Naive thymus-derived CD8-positive, alpha-beta T cell (primary cell): ENCODE results near the gene TNNI2. TPM values are rescaled to one million over a fixed set of nuclear protein-coding genes. Genes with fewer than 3 reads are reported as not detected.

ENCODE experiments used
- ATAC-seq, 2 donors: fragments of 150-1000 bp; cut with Tn5 transposase in 1 of 2; sonication (Bioruptor Pico), chemical (Tn5 transposase) in 1 of 2; 1 replicate in 1 of 2; 2 replicates in 1 of 2; pipeline ENCODE4 v1.10.0; 2021; ENCODE audit warnings: mild to moderate bottlenecking in 2 of 2, moderate library complexity in 2 of 2
- POLR2A ChIA-PET: fragments of 350-600 bp; sonication (Branson Sonifier 250); formaldehyde crosslinking; loops from one replicate; lab custom pipeline; 2021; ENCODE audit warnings: antibody characterized with exemption; lab: Charles Lee
- DNase-seq, 10 donors: peaks; one replicate each; pipeline versions ENCODE4 v3.0.0 to v3.0.0-alpha.2; 2020 to 2022
- H3K27ac Mint-ChIP-seq, 10 donors: one replicate each; pipeline ENCODE4 v1.8.0; 2020 to 2022; ENCODE audit warnings: mild to moderate bottlenecking in 10 of 10, mixed read lengths in 10 of 10, moderate library complexity in 4 of 10, inconsistent platforms in 1 of 10
- H3K27me3 Mint-ChIP-seq, 5 donors: one replicate each; pipeline ENCODE4 v1.8.0; 2021 to 2022; ENCODE audit warnings: mixed read lengths in 5 of 5
- H3K36me3 Mint-ChIP-seq, 3 donors: one replicate each; pipeline ENCODE4 v1.8.0; 2020 to 2022; ENCODE audit warnings: mixed read lengths in 3 of 3, mild to moderate bottlenecking in 2 of 3, inconsistent platforms in 1 of 3
- H3K4me1 Mint-ChIP-seq, 4 donors: one replicate each; pipeline ENCODE4 v1.8.0; 2021 to 2022; ENCODE audit warnings: mixed read lengths in 4 of 4
- H3K4me3 Mint-ChIP-seq, 10 donors: one replicate each; pipeline ENCODE4 v1.8.0; 2020 to 2022; ENCODE audit warnings: mild to moderate bottlenecking in 10 of 10, mixed read lengths in 10 of 10, moderate library complexity in 6 of 10, inconsistent platforms in 1 of 10
- H3K9me3 Mint-ChIP-seq, 9 donors: one replicate each; pipeline ENCODE4 v1.8.0; 2020 to 2022; ENCODE audit warnings: mixed read lengths in 9 of 9, mild to moderate bottlenecking in 3 of 9, inconsistent platforms in 1 of 9, moderate library complexity in 1 of 9
- polyA plus RNA-seq, 3 donors: library from polyadenylated mRNA; unstranded; fragments of 300-500 nt; fragmentation: Illumina TruSeq; gene quantifications; one replicate each; pipeline ENCODE4 v1.2.3, GENCODE V29; 2021
- total RNA-seq, 8 experiments: library from RNA in 2 of 8; stranded (reverse) in 2 of 8; gene quantifications; one replicate each; pipeline ENCODE4 v1.2.3 and lab custom pipeline; 2021 to 2026

Gene TNNI2
- total and polyA plus RNA-seq, 5 experiments from 2014 or later: not detected

DNA sequence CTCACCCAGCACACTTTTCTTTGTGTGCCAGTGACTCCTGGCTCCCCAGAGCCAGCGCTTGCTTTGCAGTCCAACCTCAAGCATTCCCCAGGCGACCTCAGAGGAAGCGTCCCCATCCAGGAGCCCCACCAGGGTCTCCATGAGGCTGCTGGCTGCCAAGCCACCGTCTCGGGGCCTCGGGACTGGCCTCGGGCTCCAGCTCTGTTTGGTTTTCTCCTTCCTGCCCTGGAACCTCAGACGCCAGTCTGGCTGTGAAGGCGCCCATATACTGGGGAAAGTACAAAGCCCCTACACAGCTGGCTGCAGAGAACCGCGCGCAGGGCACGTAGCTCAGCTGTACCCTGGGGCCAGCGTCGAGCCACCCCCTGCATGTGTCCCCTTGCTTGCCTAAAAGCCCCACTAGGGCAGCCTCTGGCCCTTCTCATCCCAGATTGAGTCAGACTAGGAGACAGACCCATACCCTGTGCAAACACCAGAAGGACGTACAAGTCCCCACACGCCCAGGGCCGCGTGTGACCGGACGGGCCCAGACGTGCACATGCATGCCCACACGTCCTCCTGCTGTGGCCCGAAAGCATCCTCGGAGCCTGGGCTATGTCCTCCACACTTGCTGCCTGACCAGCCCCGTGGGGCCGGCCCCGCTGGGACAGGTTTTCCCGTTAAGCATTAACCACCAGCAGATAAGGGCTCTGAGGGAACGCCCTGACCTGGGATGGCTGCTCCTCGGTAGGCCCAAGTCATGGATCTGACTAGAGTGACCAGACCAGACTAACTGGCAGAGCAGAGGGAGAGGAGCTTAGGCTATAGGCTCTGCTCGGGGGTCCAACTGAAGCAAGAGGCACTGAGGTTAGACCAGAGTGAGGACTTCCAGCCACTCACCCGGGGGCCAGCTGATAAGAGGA is 8.2 kb upstream of the TNNI2 start:
- Mint-ChIP-seq H3K36me3 (no peaks in the 10 kb centered on the region), H3K4me1 (peaks cover 0 to 6% (median 2%) of the 10 kb centered on the region in 4 donors), H3K4me3 (no peak overlapping the region), H3K27me3 (peaks cover 2 to 16% (median 5%) of the 10 kb centered on the region in 5 donors), H3K27ac (peak overlapping the region in 1 of 10 donors; percentile 18), H3K9me3 (no peaks in the 10 kb centered on the region)
- ATAC-seq (no peak), DNase-seq (peak in 1 of 10 donors; percentile 54)
- POLR2A ChIA-PET: interaction anchor here (1.8 kb wide), 1 partner anchor 137 kb away, joined by 7 read pairs; no protein-coding TSS in a partner anchor

DNA sequence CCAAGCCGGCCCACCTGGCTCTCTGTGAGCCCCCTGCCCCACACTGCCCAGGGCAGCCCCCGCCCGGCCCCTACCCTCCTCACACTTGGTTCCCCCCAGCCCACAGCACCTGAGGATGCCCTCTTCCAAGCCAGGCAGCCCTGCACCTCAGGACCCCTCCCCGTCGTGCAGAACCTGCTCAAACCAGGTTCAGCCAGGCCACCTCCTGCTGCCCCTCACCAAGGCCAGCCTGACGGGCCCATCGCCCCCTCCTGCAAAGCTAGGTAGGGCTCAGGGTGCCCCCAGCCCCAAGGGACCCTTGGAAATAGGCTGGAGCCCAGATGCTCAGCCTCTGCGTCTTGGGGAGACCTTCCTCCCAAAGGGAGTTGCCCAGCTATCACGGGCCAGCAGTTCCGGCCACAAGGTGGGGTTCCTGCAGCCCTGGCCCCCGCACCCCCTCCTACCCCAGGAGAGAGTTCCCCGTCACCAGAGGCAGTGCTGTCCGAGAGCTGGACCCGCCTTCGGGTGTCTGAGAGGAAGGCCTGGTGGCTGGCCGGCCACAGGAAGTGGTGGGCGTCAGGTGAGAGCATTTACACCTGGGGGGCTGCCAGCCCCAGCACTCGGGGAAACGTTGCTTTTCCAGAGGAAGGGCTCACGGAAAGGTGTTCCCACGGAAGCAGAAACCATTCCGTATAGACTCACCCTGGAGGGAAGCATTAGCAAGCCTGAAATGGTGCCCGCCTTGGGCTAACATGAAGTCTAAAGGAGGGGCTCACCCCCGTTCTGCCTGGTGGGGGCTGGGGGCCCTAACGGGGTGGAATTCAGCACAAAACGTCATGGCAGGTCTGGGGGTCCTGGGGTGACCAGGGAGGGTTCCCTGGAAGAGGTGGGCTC is 7.2 kb upstream of the TNNI2 start:
- Mint-ChIP-seq H3K4me3 (peak overlapping the region in 2 of 10 donors; percentile 31 to 36), H3K4me1 (peaks cover 0 to 6% (median 2%) of the 10 kb centered on the region in 4 donors), H3K27ac (peak overlapping the region in 1 of 10 donors; percentile 96), H3K9me3 (no peaks in the 10 kb centered on the region), H3K36me3 (no peaks in the 10 kb centered on the region), H3K27me3 (peaks cover 2 to 16% (median 5%) of the 10 kb centered on the region in 5 donors)
- POLR2A ChIA-PET: interaction anchor here (1.6 to 5.0 kb wide), 3 partner anchors 57 to 138 kb away, joined by 4 to 54 read pairs (median 7); no protein-coding TSS in a partner anchor
- DNase-seq (peak in 1 of 10 donors; percentile 45), ATAC-seq (no peak)

DNA sequence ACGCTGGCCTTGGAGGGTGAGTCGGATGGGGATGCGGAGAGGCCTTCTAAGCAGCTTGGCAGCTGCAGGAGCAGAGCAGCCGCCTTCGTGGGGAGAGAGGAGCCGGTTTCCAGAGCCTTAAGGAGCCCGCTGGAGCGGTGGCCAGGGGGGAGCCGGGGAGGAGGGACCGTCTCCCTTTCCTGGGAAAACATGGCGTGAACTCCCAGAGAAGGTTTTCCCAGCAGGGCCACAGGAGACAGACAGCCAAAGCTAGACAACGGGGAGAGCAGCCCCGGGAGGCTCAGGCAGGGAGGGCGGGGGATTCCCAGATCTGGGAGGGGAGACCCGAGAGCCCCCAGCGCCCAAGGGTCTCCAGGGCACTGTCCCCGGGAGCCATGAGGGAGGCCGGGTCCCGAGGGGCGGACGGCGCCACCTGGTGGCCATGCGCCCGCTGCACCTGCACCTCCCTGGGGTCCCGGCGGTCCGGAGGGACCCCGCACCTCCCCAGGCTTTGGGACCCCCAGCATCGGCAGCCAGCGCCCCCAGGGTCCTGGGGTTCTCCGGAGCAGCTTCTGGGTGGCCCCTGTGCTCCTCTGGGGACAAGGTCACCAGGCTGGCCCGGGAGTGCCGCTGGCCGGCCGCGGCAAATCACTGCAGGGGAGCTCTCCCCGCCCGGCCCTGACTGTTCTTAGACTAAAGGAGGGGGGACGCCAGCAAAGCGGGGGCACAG is 6.4 kb upstream of the TNNI2 start:
- Mint-ChIP-seq H3K4me3 (peak overlapping the region in 2 of 10 donors; percentile 31 to 36), H3K9me3 (no peaks in the 10 kb centered on the region), H3K27me3 (peaks cover 2 to 15% (median 5%) of the 10 kb centered on the region in 5 donors), H3K4me1 (peaks cover 0 to 6% (median 2%) of the 10 kb centered on the region in 4 donors), H3K36me3 (no peaks in the 10 kb centered on the region), H3K27ac (peak overlapping the region in 1 of 10 donors; percentile 96)
- POLR2A ChIA-PET: interaction anchor here (0.8 to 5.0 kb wide), 6 partner anchors 57 to 180 kb away, joined by 3 to 54 read pairs (median 4); no protein-coding TSS in a partner anchor
- ATAC-seq (peak; percentile 81 to 95), DNase-seq (peak; percentile 46 to 83 (median 71))

- Mint-ChIP-seq H3K27me3 (peaks cover 0 to 10% (median 3%) of the 10 kb centered on the region in 5 donors), H3K4me1 (peaks cover 2 to 6% (median 4%) of the 10 kb centered on the region in 4 donors), H3K4me3 (no peak overlapping the region), H3K36me3 (no peaks in the 10 kb centered on the region), H3K9me3 (no peaks in the 10 kb centered on the region), H3K27ac (no peak overlapping the region)
- no peak for ATAC-seq
- DNase-seq: no peak
- POLR2A ChIA-PET: interaction anchor here (0.8 to 5.0 kb wide), 9 partner anchors 18 to 317 kb away, joined by 3 to 54 read pairs (median 4); no protein-coding TSS in a partner anchor
Observed at GRCh38 chr11:1832920-1833295, 5.9 kb upstream of the TNNI2 start.

DNA sequence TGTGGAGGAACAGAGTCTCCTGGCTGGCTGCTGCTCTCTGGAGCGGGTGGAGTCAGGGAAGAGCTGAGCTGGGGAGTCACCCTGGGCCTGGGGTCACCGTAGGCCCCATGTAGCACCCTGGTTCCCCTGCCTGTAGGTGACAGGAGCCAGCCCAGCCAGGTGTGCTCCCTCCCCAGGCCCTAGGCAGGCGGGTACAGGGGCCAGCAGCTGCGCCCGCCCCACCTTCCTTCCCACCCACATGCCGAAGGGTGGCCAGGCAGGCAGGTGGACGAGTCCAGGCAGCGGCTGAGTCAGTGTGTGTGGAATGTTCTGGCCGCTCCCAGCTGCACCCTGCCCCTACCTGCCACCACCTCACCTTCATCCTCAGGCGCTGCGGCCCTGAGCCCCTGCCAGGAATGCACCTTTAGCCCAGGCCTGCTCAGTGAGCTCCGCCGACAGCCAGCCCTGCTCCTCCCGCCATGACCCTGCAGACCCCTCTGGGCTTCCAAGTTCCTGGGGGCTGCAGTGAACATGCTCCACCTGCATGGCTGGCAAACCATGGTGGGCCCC is 4.6 kb upstream of the TNNI2 start:
- no peaks in the 10 kb centered on the region for H3K36me3 Mint-ChIP-seq
- no peak for ATAC-seq
- peaks cover 2 to 6% (median 5%) of the 10 kb centered on the region in 4 donors for H3K4me1 Mint-ChIP-seq
- H3K27me3 Mint-ChIP-seq: peaks cover 0 to 5% (median 2%) of the 10 kb centered on the region in 5 donors
- no peak overlapping the region for H3K4me3 Mint-ChIP-seq
- no peak overlapping the region for H3K27ac Mint-ChIP-seq
- POLR2A ChIA-PET: interaction anchor here (1.3 to 5.0 kb wide), 4 partner anchors 49 to 168 kb away, joined by 4 to 54 read pairs (median 5); no protein-coding TSS in a partner anchor
- DNase-seq: peak in 1 of 10 donors; percentile 1
- H3K9me3 Mint-ChIP-seq: no peaks in the 10 kb centered on the region

DNA sequence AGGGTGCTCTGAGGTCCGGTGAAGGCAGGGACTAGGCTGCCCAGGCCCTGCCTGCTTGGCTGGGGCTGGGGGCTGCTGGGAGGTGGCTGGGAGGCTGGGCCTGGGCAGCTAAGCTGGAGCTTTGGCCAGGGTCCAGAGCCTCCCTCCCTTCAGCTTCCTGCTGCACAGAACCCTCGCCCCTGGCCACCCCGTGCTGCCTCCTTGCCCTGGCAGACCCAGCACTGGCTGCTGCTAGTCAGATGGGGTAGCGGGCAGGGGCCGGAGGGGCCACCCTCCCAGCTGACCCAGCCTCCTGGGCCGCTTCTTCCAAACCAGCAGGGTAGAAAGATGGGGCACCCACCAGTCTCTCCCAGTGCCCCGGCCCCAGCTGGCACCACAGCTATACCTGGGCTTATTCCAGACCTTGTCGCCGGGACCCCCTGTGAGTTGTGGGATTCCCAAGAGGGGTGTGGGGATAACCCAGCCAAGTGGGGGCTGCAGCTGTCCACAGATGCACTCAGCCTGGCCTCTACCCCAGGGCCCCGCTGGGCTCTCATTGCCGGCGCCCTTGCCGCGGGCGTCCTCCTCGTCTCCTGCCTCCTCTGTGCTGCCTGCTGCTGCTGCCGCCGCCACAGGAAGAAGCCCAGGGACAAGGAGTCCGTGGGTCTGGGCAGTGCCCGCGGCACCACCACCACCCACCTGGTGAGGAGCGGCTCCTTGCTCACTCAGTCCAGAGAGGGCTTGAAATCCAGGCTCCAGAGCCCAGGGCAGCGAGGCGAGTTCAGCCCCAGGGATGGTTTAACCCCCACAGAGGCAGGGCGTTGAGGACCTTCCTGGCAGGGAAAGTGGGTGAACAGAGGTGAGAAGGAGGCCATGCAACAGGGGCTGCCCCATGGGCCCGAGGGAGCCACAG is 3.8 kb upstream of the TNNI2 start, which contains the start of gene SYT8:
SYT8 (plus strand) TSS at position 212 of the 892 bp plus-strand sequence; CDS start at position 328, 116 bp downstream.
- H3K36me3 Mint-ChIP-seq: no peaks in the 10 kb centered on the region
- H3K4me1 Mint-ChIP-seq: peaks cover 4 to 11% (median 11%) of the 10 kb centered on the region in 4 donors
- ATAC-seq: no peak
- POLR2A ChIA-PET: interaction anchor here (1.5 to 5.0 kb wide), 3 partner anchors 71 to 167 kb away, joined by 4 to 54 read pairs (median 6); no protein-coding TSS in a partner anchor
- H3K27me3 Mint-ChIP-seq: peaks cover 0 to 5% (median 2%) of the 10 kb centered on the region in 5 donors
- H3K4me3 Mint-ChIP-seq: no peak within 1 kb of the TSS
- no peak within 1 kb of the TSS for H3K27ac Mint-ChIP-seq
- no peaks in the 10 kb centered on the region for H3K9me3 Mint-ChIP-seq
- DNase-seq: peak in 1 of 10 donors; percentile 5

- ATAC-seq (no peak), DNase-seq (no peak)
- Mint-ChIP-seq H3K36me3 (no peaks in the 10 kb centered on the region), H3K27me3 (peaks cover 0 to 5% (median 2%) of the 10 kb centered on the region in 5 donors), H3K4me3 (no peak overlapping the region), H3K4me1 (peaks cover 4 to 12% (median 11%) of the 10 kb centered on the region in 4 donors), H3K27ac (no peak overlapping the region), H3K9me3 (no peaks in the 10 kb centered on the region)
- POLR2A ChIA-PET: interaction anchor here (0.9 to 5.0 kb wide), 4 partner anchors 15 to 167 kb away, joined by 3 to 54 read pairs (median 8); partner anchors contain the start of gene LSP1
Observed at GRCh38 chr11:1835671-1836010, 3.1 kb upstream of the TNNI2 start.

DNA sequence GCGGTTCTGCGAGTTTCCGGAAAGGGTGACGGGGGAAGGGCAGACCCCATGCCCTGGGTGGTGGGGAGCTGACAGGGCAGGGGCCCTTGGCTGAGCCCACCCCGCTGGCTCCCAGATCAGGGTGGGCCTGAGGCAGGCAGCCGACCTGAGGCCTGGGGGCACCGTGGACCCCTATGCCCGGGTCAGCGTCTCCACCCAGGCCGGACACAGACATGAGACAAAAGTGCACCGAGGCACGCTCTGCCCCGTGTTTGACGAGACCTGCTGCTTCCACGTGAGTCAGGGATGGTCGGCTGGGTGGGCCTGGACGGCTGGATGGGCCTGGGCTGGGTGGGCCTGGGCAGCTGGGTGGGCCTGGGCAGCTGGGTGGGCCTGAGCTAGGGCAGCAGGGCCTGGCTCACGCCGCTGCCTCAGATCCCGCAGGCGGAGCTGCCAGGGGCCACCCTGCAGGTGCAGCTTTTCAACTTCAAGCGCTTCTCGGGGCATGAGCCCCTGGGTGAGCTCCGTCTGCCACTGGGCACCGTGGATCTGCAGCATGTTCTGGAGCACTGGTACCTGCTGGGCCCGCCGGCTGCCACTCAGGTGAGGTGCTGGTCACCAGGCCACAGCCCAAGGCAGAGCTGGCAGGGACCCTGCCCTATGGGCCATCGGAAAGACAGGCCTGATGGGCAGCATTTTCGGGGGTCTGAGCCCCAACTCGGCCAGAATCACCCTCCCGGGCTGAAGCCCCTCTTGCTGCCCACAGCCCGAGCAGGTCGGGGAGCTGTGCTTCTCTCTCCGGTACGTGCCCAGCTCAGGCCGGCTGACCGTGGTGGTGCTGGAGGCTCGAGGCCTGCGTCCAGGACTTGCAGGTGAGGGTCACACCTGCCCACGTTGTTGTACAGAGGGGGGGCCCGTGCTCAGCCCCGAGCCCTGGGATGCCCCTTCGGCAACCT is 2.5 kb upstream of the TNNI2 start:
- Mint-ChIP-seq H3K27me3 (peaks cover 0 to 5% (median 2%) of the 10 kb centered on the region in 5 donors), H3K36me3 (no peaks in the 10 kb centered on the region), H3K4me3 (no peak overlapping the region), H3K4me1 (peaks cover 4 to 13% (median 11%) of the 10 kb centered on the region in 4 donors), H3K27ac (no peak overlapping the region), H3K9me3 (no peaks in the 10 kb centered on the region)
- DNase-seq (peak in 1 of 10 donors; percentile 7), ATAC-seq (no peak)
- POLR2A ChIA-PET: interaction anchor here (0.9 to 5.0 kb wide), 6 partner anchors 14 to 166 kb away, joined by 3 to 54 read pairs (median 5); partner anchors contain the start of gene LSP1

DNA sequence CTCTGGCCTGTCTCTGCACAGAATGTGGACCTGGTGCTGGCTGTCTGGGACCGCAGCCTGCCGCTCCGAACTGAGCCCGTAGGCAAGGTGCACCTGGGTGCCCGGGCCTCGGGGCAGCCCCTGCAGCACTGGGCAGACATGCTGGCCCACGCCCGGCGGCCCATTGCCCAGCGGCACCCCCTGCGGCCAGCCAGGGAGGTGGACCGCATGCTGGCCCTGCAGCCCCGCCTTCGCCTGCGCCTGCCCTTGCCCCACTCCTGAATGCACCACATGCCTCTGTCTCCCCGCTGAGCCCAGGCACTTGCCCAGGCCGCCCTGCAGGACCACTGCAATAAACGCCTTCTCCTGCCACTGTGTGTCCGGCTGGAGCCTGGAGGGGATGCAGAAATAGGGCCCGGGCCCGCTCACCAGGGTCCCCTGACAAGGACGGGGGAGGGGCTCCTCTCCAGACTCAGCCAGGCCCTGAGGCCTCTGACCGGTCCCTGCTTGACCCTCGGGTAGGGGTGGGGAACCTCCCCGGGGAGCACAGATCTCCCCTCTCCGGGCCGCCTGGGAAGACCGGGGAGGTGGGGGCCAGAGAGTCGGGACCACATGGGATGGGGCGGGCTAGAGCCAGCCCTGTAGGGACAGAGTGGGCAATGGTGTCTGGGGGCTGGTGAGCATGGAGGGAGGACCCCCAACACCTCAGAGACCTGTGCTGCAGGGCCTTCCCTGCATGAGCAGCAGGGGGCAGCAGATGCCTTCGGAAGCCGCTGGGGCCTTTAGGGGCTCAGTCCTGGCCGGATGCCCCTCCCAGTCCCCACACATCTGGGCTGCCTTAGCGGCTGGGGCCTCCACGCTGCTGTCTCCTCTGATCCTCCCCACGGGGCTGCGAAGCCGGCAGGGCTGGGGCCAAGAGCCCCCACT is 1.4 kb upstream of the TNNI2 start:
- POLR2A ChIA-PET: interaction anchor here (1.0 to 1.5 kb wide), 4 partner anchors 13 to 45 kb away, joined by 3 to 9 read pairs (median 4); no protein-coding TSS in a partner anchor
- Mint-ChIP-seq H3K36me3 (no peaks in the 10 kb centered on the region), H3K27ac (peak overlapping the region in 2 of 10 donors; percentile 43 to 57), H3K9me3 (no peaks in the 10 kb centered on the region), H3K27me3 (peaks cover 0 to 3% (median 0%) of the 10 kb centered on the region in 5 donors), H3K4me3 (peak overlapping the region in 1 of 10 donors; percentile 34), H3K4me1 (peaks cover 2 to 13% (median 8%) of the 10 kb centered on the region in 4 donors)
- ATAC-seq (peak; percentile 95 to 98), DNase-seq (peak; percentile 76 to 95 (median 86))
